ENCODE measurements around the gene NR5A2.
"Not testable (repeated sequence)": the region's sequence is repeated elsewhere in the genome, so short reads cannot be mapped to it uniquely, and the experiment has no call there.

NR5A2 gene

GRCh38 chr1:200180821-200181220 lies 153.3 kb downstream of the NR5A2 start:
- no peaks in the 10 kb centered on the region for H3K36me3 ChIP-seq (ENCODE audit: control insufficient read depth in 1 of 2, insufficient read depth in 2 of 2, low read length in 2 of 2)
- no peaks in the 10 kb centered on the region for H3K27me3 ChIP-seq (ENCODE audit: control insufficient read depth in 1 of 2, insufficient read depth in 2 of 2, low read length in 2 of 2)
- no peaks in the 10 kb centered on the region for H3K9me3 ChIP-seq (ENCODE audit: control insufficient read depth in 1 of 2, low read length in 2 of 2)
- no peak overlapping the region for H3K27ac ChIP-seq (ENCODE audit: low read depth, low read length)
- H3K4me3 ChIP-seq (ENCODE audit: low read depth in 1 of 2, low read length in 2 of 2) = no peak overlapping the region
- no peak overlapping the region for H3K9ac ChIP-seq (ENCODE audit: low read depth in 1 of 2, low read length in 2 of 2)
- no peaks in the 10 kb centered on the region for H3K4me1 ChIP-seq (ENCODE audit: control insufficient read depth in 1 of 2, insufficient read depth in 2 of 2, low read length in 2 of 2)

GRCh38 chr1:200181861-200182260 lies 154.4 kb downstream of the NR5A2 start:
- no peaks in the 10 kb centered on the region for H3K27me3 ChIP-seq (ENCODE audit: control insufficient read depth in 1 of 2, insufficient read depth in 2 of 2, low read length in 2 of 2)
- H3K9ac ChIP-seq (ENCODE audit: low read depth in 1 of 2, low read length in 2 of 2) = no peak overlapping the region
- no peak overlapping the region for H3K27ac ChIP-seq (ENCODE audit: low read depth, low read length)
- H3K36me3 ChIP-seq (ENCODE audit: control insufficient read depth in 1 of 2, insufficient read depth in 2 of 2, low read length in 2 of 2) = no peaks in the 10 kb centered on the region
- H3K9me3 ChIP-seq (ENCODE audit: control insufficient read depth in 1 of 2, low read length in 2 of 2) = no peaks in the 10 kb centered on the region
- H3K4me1 ChIP-seq (ENCODE audit: control insufficient read depth in 1 of 2, insufficient read depth in 2 of 2, low read length in 2 of 2) = no peaks in the 10 kb centered on the region
- H3K4me3 ChIP-seq (ENCODE audit: low read depth in 1 of 2, low read length in 2 of 2) = no peak overlapping the region

GRCh38 chr1:200182701-200183100 lies 155.2 kb downstream of the NR5A2 start:
- no peaks in the 10 kb centered on the region for H3K36me3 ChIP-seq (ENCODE audit: control insufficient read depth in 1 of 2, insufficient read depth in 2 of 2, low read length in 2 of 2)
- no peaks in the 10 kb centered on the region for H3K4me1 ChIP-seq (ENCODE audit: control insufficient read depth in 1 of 2, insufficient read depth in 2 of 2, low read length in 2 of 2)
- no peak overlapping the region for H3K4me3 ChIP-seq (ENCODE audit: low read depth in 1 of 2, low read length in 2 of 2)
- H3K9ac ChIP-seq (ENCODE audit: low read depth in 1 of 2, low read length in 2 of 2) = no peak overlapping the region
- no peaks in the 10 kb centered on the region for H3K9me3 ChIP-seq (ENCODE audit: control insufficient read depth in 1 of 2, low read length in 2 of 2)
- no peak overlapping the region for H3K27ac ChIP-seq (ENCODE audit: low read depth, low read length)
- H3K27me3 ChIP-seq (ENCODE audit: control insufficient read depth in 1 of 2, insufficient read depth in 2 of 2, low read length in 2 of 2) = no peaks in the 10 kb centered on the region

GRCh38 chr1:200183637-200184036 lies 156.1 kb downstream of the NR5A2 start:
- no peaks in the 10 kb centered on the region for H3K27me3 ChIP-seq (ENCODE audit: control insufficient read depth in 1 of 2, insufficient read depth in 2 of 2, low read length in 2 of 2)
- H3K27ac ChIP-seq (ENCODE audit: low read depth, low read length) = no peak overlapping the region
- H3K9me3 ChIP-seq (ENCODE audit: control insufficient read depth in 1 of 2, low read length in 2 of 2) = no peaks in the 10 kb centered on the region
- no peaks in the 10 kb centered on the region for H3K36me3 ChIP-seq (ENCODE audit: control insufficient read depth in 1 of 2, insufficient read depth in 2 of 2, low read length in 2 of 2)
- H3K4me1 ChIP-seq (ENCODE audit: control insufficient read depth in 1 of 2, insufficient read depth in 2 of 2, low read length in 2 of 2) = no peaks in the 10 kb centered on the region
- H3K9ac ChIP-seq (ENCODE audit: low read depth in 1 of 2, low read length in 2 of 2) = no peak overlapping the region
- no peak overlapping the region for H3K4me3 ChIP-seq (ENCODE audit: low read depth in 1 of 2, low read length in 2 of 2)

GRCh38 chr1:200184196-200184595 lies 156.7 kb downstream of the NR5A2 start:
- Histone ChIP-seq H3K36me3 (ENCODE audit: control insufficient read depth in 1 of 2, insufficient read depth in 2 of 2, low read length in 2 of 2) (no peaks in the 10 kb centered on the region), H3K27ac (ENCODE audit: low read depth, low read length) (no peak overlapping the region), H3K27me3 (ENCODE audit: control insufficient read depth in 1 of 2, insufficient read depth in 2 of 2, low read length in 2 of 2) (no peaks in the 10 kb centered on the region), H3K9me3 (ENCODE audit: control insufficient read depth in 1 of 2, low read length in 2 of 2) (no peaks in the 10 kb centered on the region), H3K4me1 (ENCODE audit: control insufficient read depth in 1 of 2, insufficient read depth in 2 of 2, low read length in 2 of 2) (no peaks in the 10 kb centered on the region), H3K4me3 (ENCODE audit: low read depth in 1 of 2, low read length in 2 of 2) (no peak overlapping the region), H3K9ac (ENCODE audit: low read depth in 1 of 2, low read length in 2 of 2) (no peak overlapping the region)

GRCh38 chr1:200185191-200185590 lies 157.7 kb downstream of the NR5A2 start:
- H3K4me1 ChIP-seq (ENCODE audit: control insufficient read depth in 1 of 2, insufficient read depth in 2 of 2, low read length in 2 of 2); H3K36me3 ChIP-seq (ENCODE audit: control insufficient read depth in 1 of 2, insufficient read depth in 2 of 2, low read length in 2 of 2); H3K27ac ChIP-seq (ENCODE audit: low read depth, low read length); H3K9ac ChIP-seq (ENCODE audit: low read depth in 1 of 2, low read length in 2 of 2); H3K27me3 ChIP-seq (ENCODE audit: control insufficient read depth in 1 of 2, insufficient read depth in 2 of 2, low read length in 2 of 2); H3K9me3 ChIP-seq (ENCODE audit: control insufficient read depth in 1 of 2, low read length in 2 of 2); H3K4me3 ChIP-seq (ENCODE audit: low read depth in 1 of 2, low read length in 2 of 2): not testable (repeated sequence)

GRCh38 chr1:200187332-200187731 lies 159.8 kb downstream of the NR5A2 start:
- not testable (repeated sequence) for H3K27ac ChIP-seq (ENCODE audit: low read depth, low read length); H3K9me3 ChIP-seq (ENCODE audit: control insufficient read depth in 1 of 2, low read length in 2 of 2); H3K36me3 ChIP-seq (ENCODE audit: control insufficient read depth in 1 of 2, insufficient read depth in 2 of 2, low read length in 2 of 2); H3K4me3 ChIP-seq (ENCODE audit: low read depth in 1 of 2, low read length in 2 of 2); H3K27me3 ChIP-seq (ENCODE audit: control insufficient read depth in 1 of 2, insufficient read depth in 2 of 2, low read length in 2 of 2); H3K4me1 ChIP-seq (ENCODE audit: control insufficient read depth in 1 of 2, insufficient read depth in 2 of 2, low read length in 2 of 2); H3K9ac ChIP-seq (ENCODE audit: low read depth in 1 of 2, low read length in 2 of 2)

- no peak overlapping the region for H3K4me3 ChIP-seq (ENCODE audit: low read depth in 1 of 2, low read length in 2 of 2)
- no peaks in the 10 kb centered on the region for H3K27me3 ChIP-seq (ENCODE audit: control insufficient read depth in 1 of 2, insufficient read depth in 2 of 2, low read length in 2 of 2)
- no peaks in the 10 kb centered on the region for H3K36me3 ChIP-seq (ENCODE audit: control insufficient read depth in 1 of 2, insufficient read depth in 2 of 2, low read length in 2 of 2)
- no peak overlapping the region for H3K9ac ChIP-seq (ENCODE audit: low read depth in 1 of 2, low read length in 2 of 2)
- H3K9me3 ChIP-seq (ENCODE audit: control insufficient read depth in 1 of 2, low read length in 2 of 2) = no peaks in the 10 kb centered on the region
- no peaks in the 10 kb centered on the region for H3K4me1 ChIP-seq (ENCODE audit: control insufficient read depth in 1 of 2, insufficient read depth in 2 of 2, low read length in 2 of 2)
- H3K27ac ChIP-seq (ENCODE audit: low read depth, low read length) = no peak overlapping the region
These were observed 164.5 kb downstream of the NR5A2 start for GRCh38 chr1:200191993-200192392.

- H3K27ac ChIP-seq (ENCODE audit: low read depth, low read length) = no peak overlapping the region
- H3K9me3 ChIP-seq (ENCODE audit: control insufficient read depth in 1 of 2, low read length in 2 of 2) = no peaks in the 10 kb centered on the region
- no peaks in the 10 kb centered on the region for H3K27me3 ChIP-seq (ENCODE audit: control insufficient read depth in 1 of 2, insufficient read depth in 2 of 2, low read length in 2 of 2)
- H3K4me1 ChIP-seq (ENCODE audit: control insufficient read depth in 1 of 2, insufficient read depth in 2 of 2, low read length in 2 of 2) = no peaks in the 10 kb centered on the region
- no peak overlapping the region for H3K9ac ChIP-seq (ENCODE audit: low read depth in 1 of 2, low read length in 2 of 2)
- no peak overlapping the region for H3K4me3 ChIP-seq (ENCODE audit: low read depth in 1 of 2, low read length in 2 of 2)
- no peaks in the 10 kb centered on the region for H3K36me3 ChIP-seq (ENCODE audit: control insufficient read depth in 1 of 2, insufficient read depth in 2 of 2, low read length in 2 of 2)
These were observed 167.0 kb downstream of the NR5A2 start for GRCh38 chr1:200194477-200194876.

- H3K4me3 ChIP-seq (ENCODE audit: low read depth in 1 of 2, low read length in 2 of 2) = no peak overlapping the region
- H3K4me1 ChIP-seq (ENCODE audit: control insufficient read depth in 1 of 2, insufficient read depth in 2 of 2, low read length in 2 of 2) = no peaks in the 10 kb centered on the region
- no peaks in the 10 kb centered on the region for H3K9me3 ChIP-seq (ENCODE audit: control insufficient read depth in 1 of 2, low read length in 2 of 2)
- H3K9ac ChIP-seq (ENCODE audit: low read depth in 1 of 2, low read length in 2 of 2) = no peak overlapping the region
- no peaks in the 10 kb centered on the region for H3K36me3 ChIP-seq (ENCODE audit: control insufficient read depth in 1 of 2, insufficient read depth in 2 of 2, low read length in 2 of 2)
- no peak overlapping the region for H3K27ac ChIP-seq (ENCODE audit: low read depth, low read length)
- no peaks in the 10 kb centered on the region for H3K27me3 ChIP-seq (ENCODE audit: control insufficient read depth in 1 of 2, insufficient read depth in 2 of 2, low read length in 2 of 2)
These were observed 170.7 kb downstream of the NR5A2 start for GRCh38 chr1:200198236-200198635.

Measured in duodenal mucosa (tissue), 2 donors.